Measurements from ENCODE around the gene ARID3B. TPM values are rescaled to one million over a fixed set of nuclear protein-coding genes. Genes with fewer than 3 reads are reported as not detected.

Gene ARID3B
- total and polyA plus RNA-seq, 2 of the 13 experiments (the other 11 are each of a cell fraction or from before 2014, with no cell fraction given): 5.3 to 12.8 TPM

DNA sequence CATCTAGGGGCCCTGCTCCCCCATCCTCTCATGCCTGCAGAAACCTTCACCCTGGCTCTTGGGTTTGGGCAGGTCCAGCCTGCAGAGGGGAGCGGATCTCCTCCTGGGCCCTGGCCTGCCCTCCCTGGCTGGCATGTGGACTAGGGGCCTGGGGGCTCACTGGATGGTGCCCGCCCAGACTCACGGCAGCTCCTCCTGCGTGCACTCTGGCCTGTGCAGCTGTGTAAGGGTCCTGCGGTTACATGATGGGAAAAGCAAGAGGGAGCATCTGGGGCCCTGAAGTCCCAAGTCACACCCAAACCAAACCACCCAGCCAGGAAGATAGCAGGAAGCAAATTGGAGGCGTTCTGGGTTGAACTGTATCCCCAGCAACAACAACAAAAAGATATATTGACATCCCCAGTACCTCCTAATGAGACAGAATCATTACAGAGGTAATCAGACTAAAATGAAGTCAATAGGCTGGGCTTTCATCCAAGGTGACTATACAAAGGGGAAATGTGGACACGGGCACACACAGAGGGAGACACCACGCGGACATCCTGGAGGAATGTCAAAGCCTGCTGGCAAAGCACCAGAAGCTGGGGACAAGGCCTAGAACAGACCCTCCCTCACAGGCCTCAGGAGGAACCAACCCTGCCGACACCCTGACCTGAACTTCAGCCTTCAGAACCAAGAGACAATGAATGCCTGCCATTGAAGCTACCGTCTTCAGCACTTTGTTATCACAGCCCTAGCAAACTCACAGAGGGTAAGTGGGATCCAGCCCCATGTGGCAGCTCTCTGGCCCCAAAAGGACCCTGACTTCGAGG is 64.2 kb downstream of the ARID3B start (continued):
- TF ChIP-seq PRMT3 (CRISPR knock-in tag; IDR thresholded peaks at IDR 0.05; ENCODE audit: borderline replicate concordance, low read depth) (no peak), HOXD1 (CRISPR knock-in tag; IDR thresholded peaks at IDR 0.05) (no peak)

- FAIRE-seq: no peak
- 25% methylated on average over 1 of the region's 1 CpG for WGBS (ENCODE audit: low lambda C conversion rate)
- ChIA-PET POLR2A (interaction anchor here (0.6 kb wide), 1 partner anchor 65 kb away, joined by 3 read pairs; the partner anchor contains the start of gene ARID3B), CTCF (ENCODE audit: low intra/inter-chr PET ratio, low total read pairs) (no interaction called here)
- in situ Hi-C loops (cut with HindIII; ENCODE audit: extremely low pct_ligation_motif_present, low pct_unique_long_range_greater_than_20kb) (no loop called here), intact Hi-C loops (cut with micrococcal nuclease; ENCODE audit: unreplicated experiment) (no loop called here)
- no peaks in the 10 kb centered on the region for H3K36me3 ChIP-seq (replicated peaks in 1 of 2; ENCODE audit: control insufficient read depth in 1 of 2, insufficient read depth in 2 of 2, low read length in 2 of 2)
- H3K27me3 ChIP-seq (ENCODE audit: control insufficient read depth in 1 of 2, insufficient read depth in 2 of 2, low read length in 2 of 2): peaks cover 11 to 37% of the 10 kb centered on the region in 2 experiments
- peak; percentile 78; the same call in 1 of the 2 replicates for TF ChIP-seq ZNF768 (CRISPR knock-in tag; IDR thresholded peaks at IDR 0.05)
- no peak for TF ChIP-seq ZNF609 (CRISPR knock-in tag; IDR thresholded peaks at IDR 0.05; ENCODE audit: borderline replicate concordance)
- no peak overlapping the region for H3K9ac ChIP-seq (ENCODE audit: insufficient read depth, low read depth, low read length)
- H3K4me1 ChIP-seq (ENCODE audit: insufficient read depth, low read length): peaks cover 32% of the 10 kb centered on the region
- H3K79me2 ChIP-seq (ENCODE audit: insufficient read depth, low read length): no peaks in the 10 kb centered on the region
- no peak for ATAC-seq
- no peaks in the 10 kb centered on the region for H3K9me3 ChIP-seq (ENCODE audit: low read length)
- H3K4me3 ChIP-seq (replicated peaks in 1 of 3; ENCODE audit: insufficient read depth in 1 of 3, low read depth in 2 of 3, low read length in 3 of 3): no peak overlapping the region
- no peak for DNase-seq (ENCODE audit: low spot score)
- H4K20me1 ChIP-seq (ENCODE audit: insufficient read depth, low read length): no peaks in the 10 kb centered on the region
- no TSS peak for BruUV-seq (replicated peaks)
- H3K27ac ChIP-seq (ENCODE audit: extremely low read length, insufficient read depth, low read length): no peak overlapping the region
- no peak overlapping the region for H3K4me2 ChIP-seq (ENCODE audit: low read depth, low read length)
- H2AFZ ChIP-seq (ENCODE audit: low read length): no peak overlapping the region
Observed at GRCh38 chr15:74605795-74606150, 64.8 kb downstream of the ARID3B start.

All from HepG2 (cell line).